NOMO-1 treated with DMSO at 0.1 percent for 48 hours (cell line): Measurements from ENCODE around the gene CYSTM1.
"Not testable (repeated sequence)": the region's sequence is repeated elsewhere in the genome, so short reads cannot be mapped to it uniquely, and the experiment has no call there.

ENCODE experiments used
- DNase-seq: peaks from one replicate; lab custom pipeline; 2025; ENCODE audit not compliant: unreplicated experiment; lab: John Stamatoyannopoulos, UW

CYSTM1 gene

GRCh38 chr5:140175367-140176030 is 511 bp downstream of the CYSTM1 start:
- peak; percentile 74 for DNase-seq

GRCh38 chr5:140176031-140176387 is 1.0 kb downstream of the CYSTM1 start:
- DNase-seq = no peak

- no peak for DNase-seq
Measured at GRCh38 chr5:140178086-140178410, 3.1 kb downstream of the CYSTM1 start.

GRCh38 chr5:140178482-140179116 is 3.6 kb downstream of the CYSTM1 start:
- DNase-seq = no peak

- DNase-seq = no peak
Measured at GRCh38 chr5:140181002-140181483, 6.1 kb downstream of the CYSTM1 start.

- DNase-seq = no peak
Measured at GRCh38 chr5:140181525-140181924, 6.5 kb downstream of the CYSTM1 start.

GRCh38 chr5:140182075-140182711 is 7.2 kb downstream of the CYSTM1 start:
- no peak for DNase-seq

- peak; percentile 35 for DNase-seq
Measured at GRCh38 chr5:140182803-140183367, 7.9 kb downstream of the CYSTM1 start.

- no peak for DNase-seq
Measured at GRCh38 chr5:140185409-140185808, 10.4 kb downstream of the CYSTM1 start.

- DNase-seq = peak; percentile 56
Measured at GRCh38 chr5:140186267-140186671, 11.3 kb downstream of the CYSTM1 start.

- DNase-seq = no peak
Measured at GRCh38 chr5:140189253-140189652, 14.3 kb downstream of the CYSTM1 start.

- DNase-seq = no peak
Measured at GRCh38 chr5:140189977-140190871, 15.2 kb downstream of the CYSTM1 start.

GRCh38 chr5:140190872-140191218 is 15.9 kb downstream of the CYSTM1 start:
- no peak for DNase-seq

GRCh38 chr5:140192715-140193430 is 17.9 kb downstream of the CYSTM1 start:
- no peak for DNase-seq

- DNase-seq = no peak
Measured at GRCh38 chr5:140194662-140195061, 19.7 kb downstream of the CYSTM1 start.

GRCh38 chr5:140196115-140196814 is 21.3 kb downstream of the CYSTM1 start:
- DNase-seq = peak; percentile 77

- no peak for DNase-seq
Measured at GRCh38 chr5:140197023-140197422, 22.0 kb downstream of the CYSTM1 start.

GRCh38 chr5:140198915-140199314 is 23.9 kb downstream of the CYSTM1 start:
- not testable (repeated sequence) for DNase-seq

- DNase-seq = no peak
Measured at GRCh38 chr5:140202078-140202477, 27.1 kb downstream of the CYSTM1 start.

GRCh38 chr5:140202610-140203009 is 27.6 kb downstream of the CYSTM1 start:
- DNase-seq = no peak
